Smooth muscle cell of bladder (primary cell): Measurements from ENCODE around the gene PLPP3. TPM values are rescaled to one million over a fixed set of nuclear protein-coding genes. Genes with fewer than 3 reads are reported as not detected.

Experiments
- total RNA-seq: library from RNA; depleted of rRNA; stranded (reverse); fragments of >200 nt; gene quantifications from 2 replicates; pipeline ENCODE4 v1.2.3, GENCODE V29; 2014

PLPP3 gene
- 221 and 280 TPM in 2 replicates for total RNA-seq

DNA sequence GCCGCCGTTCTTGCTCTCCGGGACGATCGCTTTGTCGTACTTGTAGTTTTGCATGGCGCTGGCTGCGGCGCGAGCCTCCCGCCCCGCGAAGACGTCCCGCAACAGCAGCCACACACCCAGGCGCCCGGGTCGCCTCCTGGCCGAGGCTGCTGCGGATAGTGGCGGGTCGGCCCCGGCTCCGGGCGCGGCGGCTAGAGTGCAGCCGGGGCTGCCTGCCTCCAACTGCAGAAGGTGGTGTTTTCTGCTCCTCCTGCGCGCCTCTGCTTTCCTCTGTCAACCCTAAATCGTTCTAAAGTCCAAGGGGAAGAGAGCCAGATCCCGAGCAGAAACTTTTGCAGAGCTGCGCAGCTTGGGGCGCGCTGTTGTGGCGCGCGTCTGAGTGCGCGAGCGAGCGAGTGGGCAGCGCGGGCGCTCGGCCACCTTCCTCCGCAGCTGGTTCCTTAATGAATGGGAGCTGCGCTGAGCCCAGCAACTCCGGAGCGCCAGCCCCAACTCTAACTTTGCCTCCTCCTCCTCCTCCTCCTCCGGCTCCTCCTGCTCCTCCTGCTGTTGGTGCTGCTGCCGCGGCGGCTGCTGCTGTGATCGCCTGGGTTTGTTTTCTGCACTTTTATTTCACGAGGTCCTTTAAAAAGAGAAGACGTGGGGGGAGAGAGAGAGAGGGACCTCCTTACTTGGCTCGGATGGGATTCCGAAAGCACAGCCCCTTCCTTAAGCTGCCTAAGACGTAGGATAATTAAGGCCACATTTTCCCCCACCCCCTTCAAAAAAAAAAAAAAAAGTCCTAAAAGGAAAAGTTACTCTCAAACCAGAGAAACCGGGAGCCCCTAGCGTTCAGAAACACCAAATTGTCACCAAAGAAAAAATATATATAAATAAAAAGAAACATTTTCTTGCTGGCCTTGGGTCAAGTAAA lies at the start of gene PLPP3:
Gene PLPP3 (minus strand): TSS at position 601 of the 913 bp plus-strand sequence. CDS start 547 bp downstream, at position 54.

Other genes starting within 250 kb of the PLPP3 start
- 2.0 and 2.2 TPM in 2 replicates for gene PRKAA2, start 65.8 kb upstream of the PLPP3 start, total RNA-seq
- gene FYB2, start 239.8 kb upstream of the PLPP3 start, total RNA-seq: under 0.01 TPM in 1 of 2 replicates, not detected in the other